T-helper 2 cell treated with Interferon-gamma antibody and Interleukin-4, amounts not matched to agents 5 μg/mL and 100 μg/mL, for 36 hours (primary cell): Measurements from ENCODE around the gene ADPRM.

Source experiments
- DNase-seq: peaks from one replicate; pipeline ENCODE4 v3.0.0; 2021; ENCODE audit warnings: low spot score
- H3K27ac Mint-ChIP-seq: one replicate; pipeline ENCODE4 v1.8.0; 2021; ENCODE audit warnings: mild to moderate bottlenecking, mixed read lengths
- H3K27me3 Mint-ChIP-seq: one replicate; pipeline ENCODE4 v1.8.0; 2021; ENCODE audit warnings: low read depth, mixed read lengths
- H3K36me3 Mint-ChIP-seq: one replicate; pipeline ENCODE4 v1.8.0; 2021; ENCODE audit warnings: low read depth, mixed read lengths
- H3K4me1 Mint-ChIP-seq: one replicate; pipeline ENCODE4 v1.8.0; 2021; ENCODE audit warnings: low read depth, mixed read lengths
- H3K4me3 Mint-ChIP-seq: one replicate; pipeline ENCODE4 v1.8.0; 2022; ENCODE audit warnings: mild to moderate bottlenecking, moderate library complexity, mixed read lengths
- H3K9me3 Mint-ChIP-seq: one replicate; pipeline ENCODE4 v1.8.0; 2021; ENCODE audit warnings: mixed read lengths

Gene ADPRM

DNA sequence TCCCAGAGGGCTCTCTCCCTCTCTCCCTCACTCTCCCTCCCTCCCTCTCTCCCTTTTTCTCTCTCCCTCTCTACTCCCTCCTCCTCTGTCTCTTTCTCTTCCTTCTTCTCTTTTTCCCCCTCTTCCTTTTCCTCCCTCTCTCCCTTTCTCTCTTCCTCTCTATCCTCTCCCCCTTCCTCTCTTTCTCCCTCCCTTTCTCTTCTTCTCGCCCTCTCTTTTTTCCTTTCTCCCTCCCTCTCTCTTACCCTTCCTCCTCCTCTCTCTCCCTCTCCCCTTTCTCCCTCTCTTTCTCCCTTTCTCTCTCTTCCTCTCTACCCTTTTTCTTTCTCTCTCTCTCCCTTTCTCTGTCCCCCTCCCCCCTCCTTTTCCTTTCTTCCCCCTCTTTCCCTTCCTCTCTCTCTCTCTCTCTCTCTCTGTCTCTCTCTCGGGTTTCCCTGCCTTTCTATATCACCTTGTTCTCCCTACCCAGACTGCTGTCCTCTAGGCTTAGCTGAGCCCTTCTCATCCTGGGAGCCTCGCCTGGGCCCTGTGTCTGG is 58.3 kb downstream of the ADPRM start:
- H3K9me3 Mint-ChIP-seq: no peaks in the 10 kb centered on the region
- H3K36me3 Mint-ChIP-seq: no peaks in the 10 kb centered on the region
- H3K4me1 Mint-ChIP-seq: no peaks in the 10 kb centered on the region
- H3K27me3 Mint-ChIP-seq: no peaks in the 10 kb centered on the region
- no peak overlapping the region for H3K4me3 Mint-ChIP-seq
- DNase-seq: no peak
- no peak overlapping the region for H3K27ac Mint-ChIP-seq

- Mint-ChIP-seq H3K27ac (no peak overlapping the region), H3K27me3 (no peaks in the 10 kb centered on the region), H3K4me1 (no peaks in the 10 kb centered on the region), H3K36me3 (no peaks in the 10 kb centered on the region), H3K4me3 (no peak overlapping the region), H3K9me3 (no peaks in the 10 kb centered on the region)
- DNase-seq: no peak
Observed at GRCh38 chr17:10756185-10756584, 58.8 kb downstream of the ADPRM start.

DNA sequence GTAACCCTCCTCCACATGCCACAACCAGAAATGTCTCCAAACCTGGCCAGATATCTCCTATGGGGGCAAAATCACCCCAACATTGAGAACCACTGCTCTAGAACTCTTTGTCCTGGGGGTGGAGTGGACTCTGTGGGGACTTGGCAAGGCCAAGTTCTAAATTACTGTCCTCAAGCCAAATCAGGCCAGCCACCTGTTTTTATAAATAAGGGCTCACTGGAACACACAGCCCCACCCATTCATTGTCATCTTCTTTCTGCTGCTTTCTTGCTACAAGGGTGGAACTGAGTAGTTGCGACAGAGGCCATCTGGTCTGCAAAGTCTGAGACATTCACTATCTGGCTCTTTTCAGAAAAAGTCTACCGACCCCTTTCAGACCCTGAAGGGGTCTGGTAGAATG is 59.2 kb downstream of the ADPRM start:
- DNase-seq: no peak
- no peaks in the 10 kb centered on the region for H3K9me3 Mint-ChIP-seq
- H3K36me3 Mint-ChIP-seq: no peaks in the 10 kb centered on the region
- H3K27me3 Mint-ChIP-seq: no peaks in the 10 kb centered on the region
- H3K4me1 Mint-ChIP-seq: no peaks in the 10 kb centered on the region
- H3K4me3 Mint-ChIP-seq: no peak overlapping the region
- no peak overlapping the region for H3K27ac Mint-ChIP-seq

GRCh38 chr17:10757067-10757466 is 59.7 kb downstream of the ADPRM start:
- no peak for DNase-seq
- Mint-ChIP-seq H3K9me3 (no peaks in the 10 kb centered on the region), H3K36me3 (no peaks in the 10 kb centered on the region), H3K27ac (no peak overlapping the region), H3K27me3 (no peaks in the 10 kb centered on the region), H3K4me3 (no peak overlapping the region), H3K4me1 (no peaks in the 10 kb centered on the region)

DNA sequence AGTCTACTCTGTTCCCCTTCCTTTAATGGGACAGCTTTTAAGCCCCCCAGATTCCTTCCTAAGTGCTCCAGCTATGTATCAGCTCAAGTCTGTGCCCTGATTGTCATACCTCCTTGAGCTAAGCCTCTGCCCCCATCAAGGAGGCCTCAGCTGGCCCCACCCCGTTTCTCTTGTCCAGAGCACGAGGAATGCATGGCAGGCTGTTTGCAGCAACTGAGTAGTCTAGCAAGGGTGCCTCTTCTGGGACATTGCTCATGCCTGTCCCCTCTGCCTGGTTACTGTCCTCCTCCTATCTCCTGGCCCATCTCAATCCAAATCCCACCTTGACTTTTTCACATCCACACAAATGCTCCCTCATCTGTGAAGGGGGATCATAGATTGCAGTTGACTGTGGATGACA is 60.3 kb downstream of the ADPRM start:
- H3K4me3 Mint-ChIP-seq: no peak overlapping the region
- no peak for DNase-seq
- no peaks in the 10 kb centered on the region for H3K4me1 Mint-ChIP-seq
- H3K27ac Mint-ChIP-seq: no peak overlapping the region
- H3K9me3 Mint-ChIP-seq: no peaks in the 10 kb centered on the region
- no peaks in the 10 kb centered on the region for H3K27me3 Mint-ChIP-seq
- no peaks in the 10 kb centered on the region for H3K36me3 Mint-ChIP-seq

DNA sequence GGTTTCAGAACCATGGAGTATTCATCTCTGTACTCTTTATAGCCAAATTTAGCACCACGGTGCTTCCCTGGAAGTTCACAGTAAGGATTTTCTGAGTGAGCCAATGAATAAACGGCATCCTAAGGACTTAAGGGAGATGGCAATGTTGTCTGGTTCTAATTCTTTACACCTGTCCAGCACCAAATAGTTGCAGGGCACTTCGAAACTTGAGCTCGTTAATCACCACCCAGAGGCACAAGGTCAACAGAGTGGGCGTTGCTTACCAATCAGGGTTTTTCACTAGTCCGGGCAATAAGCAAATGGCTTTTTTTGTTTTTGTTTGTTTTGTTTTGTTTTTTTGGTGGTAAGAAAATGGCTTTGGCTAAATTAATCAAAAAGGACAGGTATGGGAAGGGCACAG is 60.7 kb downstream of the ADPRM start:
- Mint-ChIP-seq H3K9me3 (no peaks in the 10 kb centered on the region), H3K36me3 (no peaks in the 10 kb centered on the region), H3K4me3 (no peak overlapping the region), H3K27me3 (no peaks in the 10 kb centered on the region), H3K27ac (no peak overlapping the region), H3K4me1 (no peaks in the 10 kb centered on the region)
- DNase-seq: no peak
